Measurements from ENCODE around the gene NPAS3.
A peak's percentile ranks its signal among the peaks of the same experiment; 100 is the strongest.

NPAS3 gene

DNA sequence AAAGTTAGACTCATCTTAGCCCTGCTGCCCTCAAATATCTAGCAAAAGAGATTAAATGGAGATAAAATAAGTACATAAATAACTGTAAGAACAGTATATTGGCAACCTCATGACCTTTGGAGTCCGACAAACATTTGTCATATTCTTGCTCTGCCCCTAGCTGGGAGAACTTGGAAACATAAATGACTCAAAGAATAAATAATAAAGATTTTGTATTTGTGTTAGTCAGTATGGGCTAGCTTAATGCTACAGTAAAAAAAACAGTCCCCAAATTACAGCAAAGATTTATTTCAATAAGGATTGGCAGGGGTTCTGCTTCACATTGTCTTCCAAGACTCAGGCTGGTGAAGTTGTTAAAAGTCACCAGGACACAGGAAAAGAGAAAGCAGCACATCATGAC lies 791.5 kb downstream of the NPAS3 start:
- DNase-seq: no peak
- H3K18ac ChIP-seq (ENCODE audit: low read length): no peak overlapping the region
- H3K4ac ChIP-seq (ENCODE audit: low read depth, low read length): no peak overlapping the region
- H3K79me2 ChIP-seq (ENCODE audit: control insufficient read depth, insufficient read depth, low read length, poor library complexity): no peaks in the 10 kb centered on the region
- no peak overlapping the region for H4K12ac ChIP-seq (ENCODE audit: low read depth, low read length)
- H3K9me3 ChIP-seq (ENCODE audit: insufficient read depth, low read depth, low read length): peaks cover 3% of the 10 kb centered on the region
- H2BK5ac ChIP-seq (ENCODE audit: low read depth, low read length, poor library complexity): no peak overlapping the region
- H3K27me3 ChIP-seq (ENCODE audit: insufficient read depth, low read length): no peaks in the 10 kb centered on the region
- no peak overlapping the region for H4K8ac ChIP-seq (ENCODE audit: low read depth, low read length)
- no peak overlapping the region for H2BK120ac ChIP-seq (ENCODE audit: insufficient read depth, low read length, poor library complexity)
- no peak overlapping the region for H2AFZ ChIP-seq (ENCODE audit: insufficient read depth, low read length, poor library complexity)
- H3K4me1 ChIP-seq (ENCODE audit: control insufficient read depth in 1 of 2, insufficient read depth in 2 of 2, low read length in 2 of 2): peaks cover 0 to 2% of the 10 kb centered on the region in 2 experiments
- no peak overlapping the region for H3K4me2 ChIP-seq (ENCODE audit: low read length)
- H2AK5ac ChIP-seq (ENCODE audit: low read length): no peak overlapping the region
- no peak overlapping the region for H2BK12ac ChIP-seq (ENCODE audit: low read length)
- no peaks in the 10 kb centered on the region for H3K36me3 ChIP-seq (ENCODE audit: control insufficient read depth in 1 of 2, insufficient read depth in 2 of 2, low read length in 2 of 2)
- H3K23ac ChIP-seq (ENCODE audit: low read length): no peak overlapping the region
- no CpG with 5 or more reads among the region's 1 CpG for WGBS (ENCODE audit: extremely low coverage, insufficient coverage, insufficient read length)
- H3K14ac ChIP-seq (ENCODE audit: low read length): no peak overlapping the region
- H3K9ac ChIP-seq (ENCODE audit: low read length): no peak overlapping the region
- no peak overlapping the region for H3K27ac ChIP-seq (ENCODE audit: low read depth, low read length)
- no peak overlapping the region for H3K4me3 ChIP-seq (ENCODE audit: low read depth, low read length)
- H4K91ac ChIP-seq (ENCODE audit: low read depth, low read length): no peak overlapping the region
- H3K79me1 ChIP-seq (ENCODE audit: low read length): no peaks in the 10 kb centered on the region

GRCh38 chr14:33732175-33732574 lies 793.5 kb downstream of the NPAS3 start:
- H3K27ac ChIP-seq (ENCODE audit: low read depth, low read length): no peak overlapping the region
- peak overlapping the region; percentile 41 for H3K23ac ChIP-seq (ENCODE audit: low read length)
- no peak overlapping the region for H3K4me3 ChIP-seq (ENCODE audit: low read depth, low read length)
- H3K9me3 ChIP-seq (ENCODE audit: insufficient read depth, low read depth, low read length): peaks cover 3% of the 10 kb centered on the region
- H3K14ac ChIP-seq (ENCODE audit: low read length): no peak overlapping the region
- H2AFZ ChIP-seq (ENCODE audit: insufficient read depth, low read length, poor library complexity): no peak overlapping the region
- H3K79me1 ChIP-seq (ENCODE audit: low read length): no peaks in the 10 kb centered on the region
- H3K36me3 ChIP-seq (ENCODE audit: control insufficient read depth in 1 of 2, insufficient read depth in 2 of 2, low read length in 2 of 2): no peaks in the 10 kb centered on the region
- no peak overlapping the region for H3K4ac ChIP-seq (ENCODE audit: low read depth, low read length)
- no peak overlapping the region for H2AK5ac ChIP-seq (ENCODE audit: low read length)
- H3K79me2 ChIP-seq (ENCODE audit: control insufficient read depth, insufficient read depth, low read length, poor library complexity): no peaks in the 10 kb centered on the region
- H2BK5ac ChIP-seq (ENCODE audit: low read depth, low read length, poor library complexity): no peak overlapping the region
- no peak overlapping the region for H3K9ac ChIP-seq (ENCODE audit: low read length)
- H3K4me1 ChIP-seq (ENCODE audit: control insufficient read depth in 1 of 2, insufficient read depth in 2 of 2, low read length in 2 of 2): peaks cover 0 to 2% of the 10 kb centered on the region in 2 experiments
- no peak overlapping the region for H4K8ac ChIP-seq (ENCODE audit: low read depth, low read length)
- WGBS (ENCODE audit: extremely low coverage, insufficient coverage, insufficient read length): no CpG with 5 or more reads among the region's 7 CpGs
- no peak overlapping the region for H4K91ac ChIP-seq (ENCODE audit: low read depth, low read length)
- DNase-seq: no peak
- H4K12ac ChIP-seq (ENCODE audit: low read depth, low read length): no peak overlapping the region
- no peak overlapping the region for H2BK12ac ChIP-seq (ENCODE audit: low read length)
- H3K27me3 ChIP-seq (ENCODE audit: insufficient read depth, low read length): no peaks in the 10 kb centered on the region
- no peak overlapping the region for H3K4me2 ChIP-seq (ENCODE audit: low read length)
- no peak overlapping the region for H3K18ac ChIP-seq (ENCODE audit: low read length)
- no peak overlapping the region for H2BK120ac ChIP-seq (ENCODE audit: insufficient read depth, low read length, poor library complexity)

GRCh38 chr14:33733310-33733709 lies 794.6 kb downstream of the NPAS3 start:
- H3K36me3 ChIP-seq (ENCODE audit: control insufficient read depth in 1 of 2, insufficient read depth in 2 of 2, low read length in 2 of 2): no peaks in the 10 kb centered on the region
- no peak overlapping the region for H3K23ac ChIP-seq (ENCODE audit: low read length)
- H2BK12ac ChIP-seq (ENCODE audit: low read length): no peak overlapping the region
- H2AK5ac ChIP-seq (ENCODE audit: low read length): no peak overlapping the region
- H3K4me3 ChIP-seq (ENCODE audit: low read depth, low read length): no peak overlapping the region
- no peak overlapping the region for H3K4me2 ChIP-seq (ENCODE audit: low read length)
- no peak overlapping the region for H3K4ac ChIP-seq (ENCODE audit: low read depth, low read length)
- no peak overlapping the region for H2AFZ ChIP-seq (ENCODE audit: insufficient read depth, low read length, poor library complexity)
- H4K8ac ChIP-seq (ENCODE audit: low read depth, low read length): no peak overlapping the region
- peaks cover 3% of the 10 kb centered on the region for H3K9me3 ChIP-seq (ENCODE audit: insufficient read depth, low read depth, low read length)
- no peak overlapping the region for H3K18ac ChIP-seq (ENCODE audit: low read length)
- H3K4me1 ChIP-seq (ENCODE audit: control insufficient read depth in 1 of 2, insufficient read depth in 2 of 2, low read length in 2 of 2): peaks cover 1 to 5% of the 10 kb centered on the region in 2 experiments
- H3K9ac ChIP-seq (ENCODE audit: low read length): no peak overlapping the region
- no CpG with 5 or more reads among the region's 6 CpGs for WGBS (ENCODE audit: extremely low coverage, insufficient coverage, insufficient read length)
- no peaks in the 10 kb centered on the region for H3K79me1 ChIP-seq (ENCODE audit: low read length)
- no peak overlapping the region for H2BK5ac ChIP-seq (ENCODE audit: low read depth, low read length, poor library complexity)
- no peak for DNase-seq
- no peaks in the 10 kb centered on the region for H3K79me2 ChIP-seq (ENCODE audit: control insufficient read depth, insufficient read depth, low read length, poor library complexity)
- H3K27ac ChIP-seq (ENCODE audit: low read depth, low read length): no peak overlapping the region
- no peak overlapping the region for H3K14ac ChIP-seq (ENCODE audit: low read length)
- H2BK120ac ChIP-seq (ENCODE audit: insufficient read depth, low read length, poor library complexity): no peak overlapping the region
- H4K91ac ChIP-seq (ENCODE audit: low read depth, low read length): no peak overlapping the region
- no peaks in the 10 kb centered on the region for H3K27me3 ChIP-seq (ENCODE audit: insufficient read depth, low read length)
- H4K12ac ChIP-seq (ENCODE audit: low read depth, low read length): no peak overlapping the region

GRCh38 chr14:33733721-33734120 lies 795.0 kb downstream of the NPAS3 start:
- no peak overlapping the region for H3K4me2 ChIP-seq (ENCODE audit: low read length)
- no peaks in the 10 kb centered on the region for H3K79me1 ChIP-seq (ENCODE audit: low read length)
- H3K79me2 ChIP-seq (ENCODE audit: control insufficient read depth, insufficient read depth, low read length, poor library complexity): no peaks in the 10 kb centered on the region
- H3K14ac ChIP-seq (ENCODE audit: low read length): no peak overlapping the region
- no peak overlapping the region for H4K12ac ChIP-seq (ENCODE audit: low read depth, low read length)
- H2AFZ ChIP-seq (ENCODE audit: insufficient read depth, low read length, poor library complexity): no peak overlapping the region
- no peak overlapping the region for H3K4ac ChIP-seq (ENCODE audit: low read depth, low read length)
- H4K8ac ChIP-seq (ENCODE audit: low read depth, low read length): no peak overlapping the region
- no peak overlapping the region for H4K91ac ChIP-seq (ENCODE audit: low read depth, low read length)
- no peak overlapping the region for H2BK5ac ChIP-seq (ENCODE audit: low read depth, low read length, poor library complexity)
- H3K4me1 ChIP-seq (ENCODE audit: control insufficient read depth in 1 of 2, insufficient read depth in 2 of 2, low read length in 2 of 2): peaks cover 2 to 7% of the 10 kb centered on the region in 2 experiments
- H3K9ac ChIP-seq (ENCODE audit: low read length): no peak overlapping the region
- H3K9me3 ChIP-seq (ENCODE audit: insufficient read depth, low read depth, low read length): peaks cover 3% of the 10 kb centered on the region
- no peak overlapping the region for H2BK12ac ChIP-seq (ENCODE audit: low read length)
- no peak overlapping the region for H2AK5ac ChIP-seq (ENCODE audit: low read length)
- H3K23ac ChIP-seq (ENCODE audit: low read length): no peak overlapping the region
- no peak overlapping the region for H3K18ac ChIP-seq (ENCODE audit: low read length)
- no peak overlapping the region for H3K4me3 ChIP-seq (ENCODE audit: low read depth, low read length)
- H3K27ac ChIP-seq (ENCODE audit: low read depth, low read length): no peak overlapping the region
- H2BK120ac ChIP-seq (ENCODE audit: insufficient read depth, low read length, poor library complexity): no peak overlapping the region
- DNase-seq: no peak
- no peaks in the 10 kb centered on the region for H3K36me3 ChIP-seq (ENCODE audit: control insufficient read depth in 1 of 2, insufficient read depth in 2 of 2, low read length in 2 of 2)
- H3K27me3 ChIP-seq (ENCODE audit: insufficient read depth, low read length): no peaks in the 10 kb centered on the region

Measured in trophoblast cell (in vitro differentiated cells and primary cell).